HL-60/S4 treated with retinoic acid at 250 ng/mL for 4 days and 3 days (cell line): ENCODE measurements around the gene CACNA1H.

Source experiments
- in situ Hi-C: fragments of 300-500 bp; cut with MboI; formaldehyde crosslinking; loops from 2 replicates; pipeline ENCODE4 v1.7.0; 2022; ENCODE audit warnings: low sequenced_read_pairs

CACNA1H gene

DNA sequence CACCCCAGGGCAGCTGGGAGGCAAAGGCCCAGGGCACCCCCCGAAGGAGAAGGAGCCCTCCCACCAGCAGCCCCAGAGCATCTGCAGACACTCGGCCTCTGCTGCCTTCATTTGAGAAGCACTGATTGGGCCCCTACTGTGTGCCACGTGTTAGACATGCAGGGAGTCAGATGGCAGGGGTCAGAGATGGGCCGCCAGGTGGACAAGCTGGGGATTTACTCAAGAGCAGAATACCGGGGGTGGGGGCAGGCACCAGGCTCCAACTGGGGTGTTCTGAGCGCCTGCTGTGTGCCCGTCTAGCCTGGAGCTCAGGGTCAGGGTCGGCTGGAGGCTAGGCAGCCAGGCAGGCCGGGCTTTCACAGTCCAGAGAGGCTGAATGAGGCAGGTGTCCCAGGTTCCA, 53.4 kb downstream of the CACNA1H start:
- in situ Hi-C loops: no loop called here

DNA sequence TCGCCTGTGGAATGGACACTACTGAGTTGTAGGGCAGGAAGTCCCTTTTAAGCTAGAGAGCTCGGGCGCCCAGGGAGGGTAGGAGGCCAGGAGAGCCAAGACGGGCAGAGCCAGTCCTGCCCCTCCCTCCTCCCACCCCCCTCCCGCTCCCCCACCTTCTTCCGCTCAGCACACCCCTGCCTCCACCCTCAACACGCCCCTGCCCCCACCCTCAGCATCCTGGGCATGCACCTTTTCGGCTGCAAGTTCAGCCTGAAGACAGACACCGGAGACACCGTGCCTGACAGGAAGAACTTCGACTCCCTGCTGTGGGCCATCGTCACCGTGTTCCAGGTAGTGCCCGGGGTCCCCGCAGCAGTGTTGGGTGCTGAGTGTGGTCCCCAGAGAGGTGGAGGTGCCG, 53.9 kb downstream of the CACNA1H start:
- in situ Hi-C loops: no loop called here

GRCh38 chr16:1208239-1208830, 55.4 kb downstream of the CACNA1H start:
- in situ Hi-C loops: no loop called here

DNA sequence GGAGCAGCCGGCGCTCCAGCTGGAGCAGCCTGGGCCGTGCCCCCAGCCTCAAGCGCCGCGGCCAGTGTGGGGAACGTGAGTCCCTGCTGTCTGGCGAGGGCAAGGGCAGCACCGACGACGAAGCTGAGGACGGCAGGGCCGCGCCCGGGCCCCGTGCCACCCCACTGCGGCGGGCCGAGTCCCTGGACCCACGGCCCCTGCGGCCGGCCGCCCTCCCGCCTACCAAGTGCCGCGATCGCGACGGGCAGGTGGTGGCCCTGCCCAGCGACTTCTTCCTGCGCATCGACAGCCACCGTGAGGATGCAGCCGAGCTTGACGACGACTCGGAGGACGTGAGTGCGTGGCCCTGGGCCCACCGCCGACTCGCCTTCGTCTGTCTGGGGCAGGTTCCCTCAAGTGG, 56.2 kb downstream of the CACNA1H start:
- in situ Hi-C loops: no loop called here

GRCh38 chr16:1210461-1210860, 57.6 kb downstream of the CACNA1H start:
- in situ Hi-C loops: no loop called here

- in situ Hi-C loops: no loop called here
These were observed 58.8 kb downstream of the CACNA1H start for GRCh38 chr16:1211451-1212268.

- in situ Hi-C loops: no loop called here
These were observed 59.8 kb downstream of the CACNA1H start for GRCh38 chr16:1212616-1213194.

- in situ Hi-C loops: no loop called here
These were observed 60.3 kb downstream of the CACNA1H start for GRCh38 chr16:1213231-1213630.

DNA sequence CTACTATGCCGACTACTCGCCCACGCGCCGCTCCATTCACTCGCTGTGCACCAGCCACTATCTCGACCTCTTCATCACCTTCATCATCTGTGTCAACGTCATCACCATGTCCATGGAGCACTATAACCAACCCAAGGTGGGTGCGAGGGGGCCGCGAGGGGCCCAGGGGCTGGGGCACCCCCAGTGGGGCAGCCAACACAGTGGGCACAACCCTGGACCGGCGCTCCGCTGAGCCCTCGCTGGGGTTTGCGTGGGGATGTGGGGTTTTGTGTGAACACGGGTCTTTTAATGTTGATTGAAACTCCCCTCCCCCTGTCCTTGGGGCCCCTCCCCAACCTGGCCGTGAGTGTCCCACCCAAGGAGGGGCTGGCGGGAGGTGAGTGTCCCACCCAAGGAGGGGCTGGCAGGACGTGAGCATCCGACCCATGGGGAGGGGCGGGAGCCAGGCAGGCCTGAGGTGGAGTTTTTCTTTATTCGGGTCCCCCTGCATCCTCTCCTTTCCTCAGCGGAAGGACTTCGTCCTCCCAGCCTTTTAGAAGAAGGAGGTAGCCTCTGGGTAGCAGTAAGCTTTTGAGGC, 61.0 kb downstream of the CACNA1H start:
- in situ Hi-C loops: no loop called here

DNA sequence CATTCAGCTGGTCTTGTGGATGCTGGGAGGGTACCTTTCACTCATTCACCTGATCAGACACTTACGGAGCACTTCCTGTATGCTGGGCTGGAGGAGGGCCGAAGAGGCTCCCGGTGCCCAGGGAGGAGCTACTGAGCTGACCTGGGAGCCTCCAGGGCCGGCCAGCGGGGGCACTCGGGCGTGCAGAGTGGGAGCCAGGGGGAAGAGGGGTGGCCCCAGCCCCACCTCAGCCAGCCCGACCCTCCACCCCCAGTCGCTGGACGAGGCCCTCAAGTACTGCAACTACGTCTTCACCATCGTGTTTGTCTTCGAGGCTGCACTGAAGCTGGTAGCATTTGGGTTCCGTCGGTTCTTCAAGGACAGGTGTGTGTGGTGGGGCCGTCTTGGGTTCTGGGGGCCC, 61.8 kb downstream of the CACNA1H start:
- in situ Hi-C loops: no loop called here

GRCh38 chr16:1215574-1216295, 62.8 kb downstream of the CACNA1H start:
- in situ Hi-C loops: no loop called here

DNA sequence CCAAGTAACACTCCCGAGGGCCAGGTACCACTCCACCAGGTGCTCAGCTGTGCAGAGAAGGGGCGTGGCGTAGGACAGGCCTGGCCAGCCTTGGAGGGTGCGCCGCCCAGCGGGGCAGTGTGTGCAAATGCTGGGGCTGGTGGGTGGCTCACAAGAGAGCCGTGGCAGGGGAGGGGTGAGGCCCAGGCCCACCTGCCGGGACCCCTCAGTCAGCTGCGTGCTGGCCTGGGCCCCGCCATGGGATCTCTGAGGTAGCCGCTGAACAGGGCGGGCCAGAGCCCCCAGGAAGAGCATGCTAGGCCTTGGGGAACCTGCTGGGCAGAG, 63.4 kb downstream of the CACNA1H start:
- in situ Hi-C loops: no loop called here

DNA sequence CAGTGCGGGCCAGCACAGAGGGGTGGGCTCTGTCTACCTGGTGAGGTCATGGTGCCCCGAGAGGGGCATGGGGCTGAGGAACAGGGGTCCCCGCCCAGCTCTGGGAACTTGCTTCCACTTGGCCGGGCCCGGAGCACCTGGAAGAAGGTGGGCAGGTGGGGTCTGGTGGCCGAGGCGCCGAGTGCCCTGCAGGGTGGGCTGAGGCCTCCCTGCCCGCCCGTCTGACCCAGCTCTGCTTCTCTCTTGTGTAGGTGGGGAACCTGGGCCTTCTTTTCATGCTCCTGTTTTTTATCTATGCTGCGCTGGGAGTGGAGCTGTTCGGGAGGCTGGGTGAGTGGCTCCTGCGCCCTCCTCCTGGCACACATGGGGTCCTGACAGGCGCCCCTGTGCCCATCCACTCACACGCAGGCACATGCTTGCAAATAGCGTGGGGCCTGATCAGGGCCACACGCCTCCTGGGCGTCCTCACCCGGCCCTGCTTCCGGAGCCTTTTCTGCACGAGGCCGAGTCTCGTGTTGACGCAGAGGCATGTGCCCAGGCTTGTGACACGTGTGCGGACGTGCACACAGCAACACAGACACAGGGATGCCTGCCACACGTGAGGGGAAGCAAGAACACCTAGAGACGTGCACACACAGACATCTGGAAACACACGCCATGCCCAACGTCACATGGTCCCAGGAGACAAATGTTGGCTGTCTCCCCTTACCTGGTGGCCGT, 63.9 kb downstream of the CACNA1H start:
- in situ Hi-C loops: no loop called here

DNA sequence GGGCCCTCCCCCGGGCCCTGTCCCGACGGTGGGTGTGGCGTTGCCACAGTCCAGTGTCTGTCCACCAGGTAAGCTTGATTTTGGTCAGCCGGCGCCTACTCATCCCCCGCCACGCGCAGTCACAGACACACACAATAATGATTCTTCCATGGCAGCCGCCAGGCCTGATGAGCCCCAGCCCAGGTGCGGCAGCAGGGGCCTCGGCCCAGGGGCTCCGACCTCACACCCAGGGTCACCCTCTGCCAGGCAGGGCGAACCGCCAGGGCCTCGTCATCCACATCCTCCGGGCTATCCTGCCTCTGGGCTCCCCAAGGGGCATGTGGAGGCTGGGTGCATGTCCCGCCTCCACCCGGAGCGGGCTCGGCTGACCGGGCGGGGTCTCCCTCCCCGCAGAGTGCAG, 64.6 kb downstream of the CACNA1H start:
- in situ Hi-C loops: no loop called here

DNA sequence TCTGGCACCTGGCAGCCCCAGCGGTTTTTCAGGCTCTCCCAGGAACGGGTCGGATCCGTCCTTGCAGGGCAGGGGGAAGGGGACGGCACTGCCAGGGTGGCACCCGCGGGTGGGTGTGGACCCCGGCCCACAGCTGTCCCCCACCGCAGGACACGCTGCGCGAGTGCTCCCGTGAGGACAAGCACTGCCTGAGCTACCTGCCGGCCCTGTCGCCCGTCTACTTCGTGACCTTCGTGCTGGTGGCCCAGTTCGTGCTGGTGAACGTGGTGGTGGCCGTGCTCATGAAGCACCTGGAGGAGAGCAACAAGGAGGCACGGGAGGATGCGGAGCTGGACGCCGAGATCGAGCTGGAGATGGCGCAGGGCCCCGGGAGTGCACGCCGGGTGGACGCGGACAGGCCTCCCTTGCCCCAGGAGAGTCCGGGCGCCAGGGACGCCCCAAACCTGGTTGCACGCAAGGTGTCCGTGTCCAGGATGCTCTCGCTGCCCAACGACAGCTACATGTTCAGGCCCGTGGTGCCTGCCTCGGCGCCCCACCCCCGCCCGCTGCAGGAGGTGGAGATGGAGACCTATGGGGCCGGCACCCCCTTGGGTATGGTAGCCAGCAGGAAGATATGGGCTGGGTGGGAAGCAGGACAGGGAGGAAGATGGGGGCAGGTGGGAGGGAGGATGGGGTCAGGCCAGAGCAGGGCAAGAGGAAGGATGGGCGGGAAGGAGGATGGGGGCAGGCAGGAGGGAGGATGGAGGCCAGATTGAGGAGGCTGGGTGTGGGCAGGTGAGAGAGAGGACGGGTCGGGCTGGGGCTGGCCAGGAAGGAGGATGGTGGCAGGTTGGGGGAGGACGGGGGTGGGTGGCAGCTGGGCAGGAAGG, 65.4 kb downstream of the CACNA1H start:
- in situ Hi-C loops: no loop called here

GRCh38 chr16:1218930-1219611, 66.2 kb downstream of the CACNA1H start:
- in situ Hi-C loops: no loop called here

GRCh38 chr16:1220098-1220728, 67.3 kb downstream of the CACNA1H start:
- in situ Hi-C loops: no loop called here

GRCh38 chr16:1220841-1221627, 68.1 kb downstream of the CACNA1H start:
- in situ Hi-C loops: no loop called here
